Measurements from ENCODE around the gene SRSF8.

GRCh38 chr11:95042239-95042638 lies 24.5 kb upstream of the SRSF8 start:
- TF ChIP-seq CTCF (IDR thresholded peaks at IDR 0.05) (no peak), POLR2AphosphoS5 (IDR thresholded peaks at IDR 0.05) (no peak), POLR2A (IDR thresholded peaks at IDR 0.05; ENCODE audit: low read depth) (no peak), EP300 (IDR thresholded peaks at IDR 0.05) (no peak)
